H1 (cell line): ENCODE results near the gene ASTN1. TPM values are rescaled to one million over a fixed set of nuclear protein-coding genes. Genes with fewer than 3 reads are reported as not detected.

ENCODE experiments used
- CTCF ChIA-PET: fragments of 300-600 bp; sonication (Branson Sonifier 250); formaldehyde crosslinking; loops from one replicate; lab custom pipeline; 2021; ENCODE audit not compliant: partially characterized antibody; lab: Charles Lee
- POLR2A ChIA-PET: fragments of 300-600 bp; sonication (Branson Sonifier 250); formaldehyde crosslinking; loops from one replicate; lab custom pipeline; 2021; ENCODE audit warnings: inconsistent platforms; ENCODE audit not compliant: partially characterized antibody; lab: Charles Lee
- DNase-seq, 2 experiments: peaks; one replicate each; pipeline versions ENCODE4 v3.0.0 to v3.0.0-alpha.2; 2010 to 2022; ENCODE audit warnings: low spot score in 2 of 2, low read depth in 1 of 2, mixed read lengths in 1 of 2
- FAIRE-seq: peaks from 2 replicates; lab custom pipeline; 2011; peaks lifted over from hg19 to GRCh38; lab: Jason Lieb, UNC
- H2AFZ ChIP-seq: 2 replicates; pipeline ENCODE4 v1.8.1; 2012; ENCODE audit warnings: low read length, inconsistent platforms
- H2AK5ac ChIP-seq: 2 replicates; pipeline ENCODE4 v1.6.1; 2013; ENCODE audit warnings: low read depth, low read length
- H2BK120ac ChIP-seq: replicated peaks from 2 replicates; pipeline ENCODE3; 2013; ENCODE audit warnings: low read depth, low read length, inconsistent platforms
- H2BK12ac ChIP-seq: 2 replicates; pipeline ENCODE4 v1.6.1; 2013; ENCODE audit warnings: low read depth, low read length
- H2BK15ac ChIP-seq: 2 replicates; pipeline ENCODE4 v1.6.1; 2013; ENCODE audit warnings: low read length
- H2BK20ac ChIP-seq: 2 replicates; pipeline ENCODE4 v1.6.1; 2013; ENCODE audit warnings: low read length
- H2BK5ac ChIP-seq: 2 replicates; pipeline ENCODE4 v1.6.1; 2013; ENCODE audit warnings: low read depth, low read length
- H3K14ac ChIP-seq: 2 replicates; pipeline ENCODE4 v1.6.1; 2013; ENCODE audit warnings: inconsistent platforms; ENCODE audit not compliant: insufficient read length
- H3K18ac ChIP-seq: 2 replicates; pipeline ENCODE4 v1.6.1; 2013; ENCODE audit warnings: low read length; ENCODE audit errors: extremely low read depth
- H3K23ac ChIP-seq: 2 replicates; pipeline ENCODE4 v1.6.1; 2013; ENCODE audit warnings: inconsistent platforms; ENCODE audit not compliant: insufficient read length
- H3K23me2 ChIP-seq: 2 replicates; pipeline ENCODE4 v1.6.1; 2013; ENCODE audit warnings: low read depth, low read length
- H3K27ac ChIP-seq: 2 replicates; pipeline ENCODE4 v1.6.1; 2011; ENCODE audit warnings: low read depth, low read length, inconsistent platforms
- H3K27me3 ChIP-seq, 4 experiments: replicated peaks in 1 of 4; 1 replicate in 1 of 4; 2 replicates in 3 of 4; pipeline versions ENCODE4 v1.6.1 to v1.8.1; 2011 to 2013; ENCODE audit warnings: low read length in 3 of 4, mild to moderate bottlenecking in 3 of 4, inconsistent platforms in 2 of 4, mixed read lengths in 2 of 4, moderate library complexity in 1 of 4; ENCODE audit not compliant: control insufficient read depth in 3 of 4, insufficient read depth in 3 of 4; ENCODE audit errors: extremely low read depth in 1 of 4
- H3K36me3 ChIP-seq, 4 experiments: 2 replicates each; pipeline versions ENCODE4 v1.6.1 to v1.8.1; 2011 to 2013; ENCODE audit warnings: mild to moderate bottlenecking in 4 of 4, low read length in 3 of 4, moderate library complexity in 2 of 4, control low read depth in 1 of 4, inconsistent platforms in 1 of 4; ENCODE audit not compliant: insufficient read depth in 4 of 4, control insufficient read depth in 2 of 4
- H3K4ac ChIP-seq: replicated peaks from 2 replicates; pipeline ENCODE3; 2013; ENCODE audit warnings: low read length, low read depth, mixed read lengths, inconsistent platforms; ENCODE audit not compliant: insufficient read length
- H3K4me1 ChIP-seq, 4 experiments: replicated peaks in 1 of 4; 1 replicate in 1 of 4; 2 replicates in 3 of 4; pipeline versions ENCODE4 v1.6.1 to v1.8.1; 2011 to 2013; ENCODE audit warnings: low read length in 3 of 4, inconsistent platforms in 2 of 4, mixed read lengths in 1 of 4; ENCODE audit not compliant: insufficient read depth in 4 of 4, control insufficient read depth in 3 of 4
- H3K4me2 ChIP-seq, 2 experiments: 2 replicates each; pipeline versions ENCODE4 v1.6.1 to v1.8.1; 2011 to 2013; ENCODE audit warnings: low read depth in 2 of 2, low read length in 2 of 2, control low read depth in 1 of 2, inconsistent platforms in 1 of 2, mild to moderate bottlenecking in 1 of 2; ENCODE audit not compliant: insufficient read depth in 1 of 2
- H3K4me3 ChIP-seq, 4 experiments: fragments of 200-600, 300-600 bp in 1 of 4; sonication (generic), shearing (Covaris generic), sonication (Bioruptor Twin) in 1 of 4; 2 replicates each; pipeline versions ENCODE4 v1.5.1 to v1.8.1; 2011 to 2016; ENCODE audit warnings: low read length in 4 of 4, low read depth in 3 of 4, control low read depth in 2 of 4, inconsistent platforms in 2 of 4, mild to moderate bottlenecking in 2 of 4, mixed read lengths in 1 of 4, moderate library complexity in 1 of 4; ENCODE audit not compliant: insufficient read depth in 2 of 4; ENCODE audit errors: extremely low read depth in 1 of 4
- H3K56ac ChIP-seq: replicated peaks from 2 replicates; pipeline ENCODE3; 2013; ENCODE audit warnings: low read depth, mild to moderate bottlenecking, mixed read lengths, low read length, inconsistent platforms; ENCODE audit not compliant: insufficient read length
- H3K79me1 ChIP-seq: 2 replicates; pipeline ENCODE4 v1.6.1; 2013; ENCODE audit warnings: low read depth, low read length, control low read depth
- H3K79me2 ChIP-seq, 2 experiments: 2 replicates each; pipeline versions ENCODE4 v1.6.1 to v1.8.1; 2012 to 2013; ENCODE audit warnings: low read length in 2 of 2, mild to moderate bottlenecking in 2 of 2, inconsistent platforms in 1 of 2; ENCODE audit not compliant: insufficient read depth in 2 of 2, control insufficient read depth in 1 of 2
- H3K9ac ChIP-seq, 4 experiments: replicated peaks in 1 of 4; 1 replicate in 1 of 4; 2 replicates in 3 of 4; pipeline versions ENCODE4 v1.6.1 to v1.8.1; 2011 to 2013; ENCODE audit warnings: low read depth in 3 of 4, low read length in 3 of 4, control low read depth in 2 of 4, mild to moderate bottlenecking in 2 of 4, moderate library complexity in 2 of 4, inconsistent platforms in 1 of 4; ENCODE audit errors: extremely low read depth in 1 of 4
- H3K9me3 ChIP-seq, 2 experiments: 2 replicates each; pipeline versions ENCODE4 v1.6.1 to v1.8.1; 2012 to 2013; ENCODE audit warnings: mild to moderate bottlenecking in 2 of 2, moderate library complexity in 2 of 2, control low read depth in 1 of 2, inconsistent platforms in 1 of 2, low read depth in 1 of 2, low read length in 1 of 2, mixed read lengths in 1 of 2; ENCODE audit not compliant: insufficient read depth in 2 of 2
- H4K20me1 ChIP-seq, 2 experiments: replicated peaks in 1 of 2; 2 replicates each; pipeline versions ENCODE3 to v1.8.1; 2011 to 2013; ENCODE audit warnings: inconsistent platforms in 2 of 2, low read length in 2 of 2, mild to moderate bottlenecking in 1 of 2; ENCODE audit not compliant: insufficient read depth in 2 of 2, control insufficient read depth in 1 of 2
- H4K5ac ChIP-seq: 2 replicates; pipeline ENCODE4 v1.6.1; 2013; ENCODE audit warnings: low read length, low read depth, mixed read lengths, inconsistent platforms; ENCODE audit not compliant: insufficient read length
- H4K8ac ChIP-seq: 2 replicates; pipeline ENCODE4 v1.8.0; 2013; ENCODE audit warnings: mild to moderate bottlenecking, moderate library complexity, low read length, inconsistent platforms; ENCODE audit not compliant: insufficient read depth; ENCODE audit errors: extremely low read depth
- H4K91ac ChIP-seq: replicated peaks from 2 replicates; pipeline ENCODE3; 2013; ENCODE audit warnings: low read length, mixed read lengths, inconsistent platforms; ENCODE audit not compliant: insufficient read length
- ATF2 ChIP-seq: IDR thresholded peaks from 2 replicates; pipeline ENCODE4 v1.6.1; 2012; ENCODE audit warnings: low read length, inconsistent platforms
- CEBPB ChIP-seq: IDR thresholded peaks from 2 replicates; pipeline ENCODE4 v1.6.1; 2012; ENCODE audit warnings: low read depth, low read length
- CREB1 ChIP-seq: IDR thresholded peaks from 2 replicates; pipeline ENCODE4 v1.6.1; 2012; ENCODE audit warnings: inconsistent platforms
- EGR1 ChIP-seq: IDR thresholded peaks from 2 replicates; pipeline ENCODE4 v1.6.1; 2011; ENCODE audit warnings: low read depth, low read length, borderline replicate concordance
- FOSL1 ChIP-seq: IDR thresholded peaks from 2 replicates; pipeline ENCODE4 v1.6.1; 2011; ENCODE audit warnings: mild to moderate bottlenecking, low read depth, low read length, moderate library complexity; ENCODE audit not compliant: insufficient read depth
- GTF2F1 ChIP-seq: IDR thresholded peaks from 2 replicates; pipeline ENCODE4 v1.6.1; 2012; ENCODE audit warnings: low read depth, low read length, improper control_type of control experiment, borderline replicate concordance
- KDM5A ChIP-seq: fragments of 200-600 bp; IDR thresholded peaks from 2 replicates; pipeline ENCODE4 v1.7.1; 2012; ENCODE audit warnings: mild to moderate bottlenecking, low read length, inconsistent platforms, mixed read lengths
- POU5F1 ChIP-seq: IDR thresholded peaks from 2 replicates; pipeline ENCODE4 v1.6.1; 2011; ENCODE audit warnings: low read depth, mild to moderate bottlenecking, low read length, moderate library complexity
- RFX5 ChIP-seq: IDR thresholded peaks from 2 replicates; pipeline ENCODE4 v1.6.1; 2011; ENCODE audit warnings: low read depth, low read length, improper control_type of control experiment, borderline replicate concordance
- SAP30 ChIP-seq: fragments of 300-600 bp; sonication (generic); IDR thresholded peaks from 2 replicates; pipeline ENCODE4 v1.7.1; 2012; ENCODE audit warnings: low read length, moderate library complexity, mild to moderate bottlenecking, inconsistent platforms; ENCODE audit not compliant: insufficient read depth, insufficient replicate concordance
- SIRT6 ChIP-seq: IDR thresholded peaks from one replicate; pipeline ENCODE4 v1.7.1; 2012; ENCODE audit warnings: low read length, inconsistent platforms
- SP1 ChIP-seq: IDR thresholded peaks from 2 replicates; pipeline ENCODE4 v1.6.1; 2011; ENCODE audit warnings: low read depth, low read length
- WGBS, 2 experiments: shearing (Covaris generic) in 1 of 2; methylation state at CpG; one replicate each; pipeline versions ENCODE4 v1.1.6 to v1.1.7; 2013 to 2015; ENCODE audit warnings: low lambda C conversion rate in 2 of 2, mixed read lengths in 2 of 2, inconsistent platforms in 1 of 2, low coverage in 1 of 2, missing lambda C conversion rate in 1 of 2; ENCODE audit not compliant: insufficient replicate concordance in 2 of 2, insufficient coverage in 1 of 2, insufficient read length in 1 of 2; ENCODE audit errors: extremely low coverage in 1 of 2, missing lambda C conversion rate in 1 of 2; 5-methylcytosine and 5-hydroxymethylcytosine counted together
- polyA plus RNA-seq, 7 experiments: library from polyadenylated mRNA; depleted of rRNA in 3 of 7; stranded (reverse) in 5 of 7; unstranded in 2 of 7; fragments of >200 nt in 5 of 7; fragments of 200-250 nt in 2 of 7; gene quantifications; 1 replicate in 5 of 7; 2 replicates in 1 of 7; 4 replicates in 1 of 7; pipeline versions ENCODE4 v1.2.1 to v1.2.3, GENCODE V29; 2011 to 2013; ENCODE audit warnings: missing spikeins in 2 of 7, mixed read lengths in 2 of 7
- total RNA-seq: library from RNA; stranded (reverse); fragmentation: NEBNext Ultra II Directional; extraction: Animal tissue kit (Norgen Biotek cat#: 25700); gene quantifications from 2 replicates; pipeline ENCODE4 v1.2.1, GENCODE V29; 2021

The ASTN1 gene
- total and polyA plus RNA-seq, 2 of the 8 experiments (the other 6 are each of a cell fraction or from before 2014, with no cell fraction given), result 2.9 to 4.1 TPM

- no peak overlapping the region for H3K4ac ChIP-seq
- H3K14ac ChIP-seq, result no peak overlapping the region
- H3K9ac ChIP-seq, result no peak overlapping the region
- no peak overlapping the region for H4K5ac ChIP-seq
- DNase-seq (no peak), FAIRE-seq (no peak)
- H2BK15ac ChIP-seq, result no peak overlapping the region
- H2BK20ac ChIP-seq, result no peak overlapping the region
- POLR2A ChIA-PET, result interaction anchor here (1.7 kb wide), 1 partner anchor 9 kb away, joined by 6 read pairs; no protein-coding TSS in a partner anchor
- no peak overlapping the region for H2AK5ac ChIP-seq
- H3K4me2 ChIP-seq, result no peak overlapping the region
- WGBS, 2 experiments, result 86% methylated on average over 3 of the region's 3 CpGs; no CpG with 5 or more reads in 1 of the 2 experiments
- H2AFZ ChIP-seq, result no peak overlapping the region
- H3K9me3 ChIP-seq, result no peaks in the 10 kb centered on the region
- no peak overlapping the region for H3K23ac ChIP-seq
- H4K20me1 ChIP-seq, result peaks cover 0 to 5% of the 10 kb centered on the region in 2 experiments
- H2BK5ac ChIP-seq, result no peak overlapping the region
- TF ChIP-seq SAP30 (no peak), FOSL1 (no peak), ATF2 (no peak), EGR1 (no peak), POU5F1 (no peak), KDM5A (no peak), SIRT6 (no peak), CREB1 (no peak), SP1 (no peak), GTF2F1 (no peak), CEBPB (no peak), RFX5 (no peak)
- TF ChIP-seq, all 59 proteins: peak for 0
- no peak overlapping the region for H3K4me3 ChIP-seq
- H3K4me1 ChIP-seq, result peaks cover 0 to 4% (median 2%) of the 10 kb centered on the region in 4 experiments; a peak in 5 of 7 replicates
- no peak overlapping the region for H3K27ac ChIP-seq
- H3K36me3 ChIP-seq, result no peaks in the 10 kb centered on the region
- H4K8ac ChIP-seq, result no peak overlapping the region
- H3K56ac ChIP-seq, result no peak overlapping the region
- H4K91ac ChIP-seq, result no peak overlapping the region
- H3K18ac ChIP-seq, result no peak overlapping the region
- H3K23me2 ChIP-seq, result peaks cover 6% of the 10 kb centered on the region
- H3K79me1 ChIP-seq, result no peaks in the 10 kb centered on the region
- CTCF ChIA-PET, result interaction anchor here (1.1 to 3.6 kb wide), 6 partner anchors 8 to 294 kb away, joined by 3 to 32 read pairs (median 3); partner anchors contain the start of gene ASTN1
- H3K79me2 ChIP-seq, result no peaks in the 10 kb centered on the region
- no peak overlapping the region for H2BK120ac ChIP-seq
- no peak overlapping the region for H2BK12ac ChIP-seq
- peaks cover 22 to 48% (median 44%) of the 10 kb centered on the region in 4 experiments for H3K27me3 ChIP-seq
Observed at GRCh38 chr1:177172866-177173265, 8.4 kb upstream of the ASTN1 start.
